ENCODE results near the gene TTC23L. TPM values are rescaled to one million over a fixed set of nuclear protein-coding genes. Genes with fewer than 3 reads are reported as not detected.

Gene TTC23L
- 0.74 TPM in 1 of 2 replicates, not detected in the other for total RNA-seq (2014; rRNA removed; shearing (Covaris generic); ENCODE audit: low replicate concordance)

- in situ Hi-C loops (cut with HindIII; ENCODE audit: low pct_unique_long_range_greater_than_20kb, low sequenced_read_pairs) = no loop called here
Observed at GRCh38 chr5:34838785-34839714, at the start of gene TTC23L. Gene TTC23L (plus strand): TSS chr5:34839164. CDS start chr5:34840672, 1,508 bp downstream.

GRCh38 chr5:34789639-34790038 is 49.3 kb upstream of the TTC23L start:
- DNase-seq (ENCODE audit: low read depth) = no peak
- in situ Hi-C loops (cut with HindIII; ENCODE audit: low pct_unique_long_range_greater_than_20kb, low sequenced_read_pairs) = no loop called here

More at GRCh38 chr5:34838785-34839714, at the start of gene TTC23L:
- DNase-seq (ENCODE audit: low read depth) = peak; percentile 94

GRCh38 chr5:34790069-34790468 is 48.9 kb upstream of the TTC23L start:
- DNase-seq (ENCODE audit: low read depth) = no peak
- in situ Hi-C loops (cut with HindIII; ENCODE audit: low pct_unique_long_range_greater_than_20kb, low sequenced_read_pairs) = no loop called here

GRCh38 chr5:34791761-34792244 is 47.2 kb upstream of the TTC23L start:
- DNase-seq (ENCODE audit: low read depth) = no peak
- in situ Hi-C loops (cut with HindIII; ENCODE audit: low pct_unique_long_range_greater_than_20kb, low sequenced_read_pairs) = no loop called here

- in situ Hi-C loops (cut with HindIII; ENCODE audit: low pct_unique_long_range_greater_than_20kb, low sequenced_read_pairs) = no loop called here
- DNase-seq (ENCODE audit: low read depth) = no peak
Observed at GRCh38 chr5:34802834-34803563, 36.0 kb upstream of the TTC23L start.

GRCh38 chr5:34803974-34804732 is 34.8 kb upstream of the TTC23L start:
- DNase-seq (ENCODE audit: low read depth) = no peak
- in situ Hi-C loops (cut with HindIII; ENCODE audit: low pct_unique_long_range_greater_than_20kb, low sequenced_read_pairs) = no loop called here

GRCh38 chr5:34804913-34805312 is 34.1 kb upstream of the TTC23L start:
- in situ Hi-C loops (cut with HindIII; ENCODE audit: low pct_unique_long_range_greater_than_20kb, low sequenced_read_pairs) = no loop called here
- DNase-seq (ENCODE audit: low read depth) = no peak

GRCh38 chr5:34806532-34806931 is 32.4 kb upstream of the TTC23L start:
- in situ Hi-C loops (cut with HindIII; ENCODE audit: low pct_unique_long_range_greater_than_20kb, low sequenced_read_pairs) = no loop called here
- no peak for DNase-seq (ENCODE audit: low read depth)

GRCh38 chr5:34811706-34812105 is 27.3 kb upstream of the TTC23L start:
- in situ Hi-C loops (cut with HindIII; ENCODE audit: low pct_unique_long_range_greater_than_20kb, low sequenced_read_pairs) = no loop called here
- no peak for DNase-seq (ENCODE audit: low read depth)

GRCh38 chr5:34813509-34813908 is 25.5 kb upstream of the TTC23L start:
- no peak for DNase-seq (ENCODE audit: low read depth)
- in situ Hi-C loops (cut with HindIII; ENCODE audit: low pct_unique_long_range_greater_than_20kb, low sequenced_read_pairs) = no loop called here

- in situ Hi-C loops (cut with HindIII; ENCODE audit: low pct_unique_long_range_greater_than_20kb, low sequenced_read_pairs) = no loop called here
Observed at GRCh38 chr5:34817558-34818351, 21.2 kb upstream of the TTC23L start.

GRCh38 chr5:34818717-34819116 is 20.2 kb upstream of the TTC23L start:
- in situ Hi-C loops (cut with HindIII; ENCODE audit: low pct_unique_long_range_greater_than_20kb, low sequenced_read_pairs) = no loop called here
- no peak for DNase-seq (ENCODE audit: low read depth)

More at GRCh38 chr5:34817558-34818351, 21.2 kb upstream of the TTC23L start:
- no peak for DNase-seq (ENCODE audit: low read depth)

GRCh38 chr5:34820593-34820992 is 18.4 kb upstream of the TTC23L start:
- in situ Hi-C loops (cut with HindIII; ENCODE audit: low pct_unique_long_range_greater_than_20kb, low sequenced_read_pairs) = no loop called here
- no peak for DNase-seq (ENCODE audit: low read depth)

GRCh38 chr5:34822956-34823715 is 15.8 kb upstream of the TTC23L start:
- no peak for DNase-seq (ENCODE audit: low read depth)
- in situ Hi-C loops (cut with HindIII; ENCODE audit: low pct_unique_long_range_greater_than_20kb, low sequenced_read_pairs) = no loop called here

GRCh38 chr5:34826347-34826746 is 12.6 kb upstream of the TTC23L start:
- DNase-seq (ENCODE audit: low read depth) = no peak
- in situ Hi-C loops (cut with HindIII; ENCODE audit: low pct_unique_long_range_greater_than_20kb, low sequenced_read_pairs) = no loop called here

GRCh38 chr5:34827588-34828506 is 11.1 kb upstream of the TTC23L start:
- in situ Hi-C loops (cut with HindIII; ENCODE audit: low pct_unique_long_range_greater_than_20kb, low sequenced_read_pairs) = no loop called here
- no peak for DNase-seq (ENCODE audit: low read depth)
